Measurements from ENCODE around the gene PDP2. TPM values are rescaled to one million over a fixed set of nuclear protein-coding genes. Genes with fewer than 3 reads are reported as not detected.

Gene PDP2, protein sequence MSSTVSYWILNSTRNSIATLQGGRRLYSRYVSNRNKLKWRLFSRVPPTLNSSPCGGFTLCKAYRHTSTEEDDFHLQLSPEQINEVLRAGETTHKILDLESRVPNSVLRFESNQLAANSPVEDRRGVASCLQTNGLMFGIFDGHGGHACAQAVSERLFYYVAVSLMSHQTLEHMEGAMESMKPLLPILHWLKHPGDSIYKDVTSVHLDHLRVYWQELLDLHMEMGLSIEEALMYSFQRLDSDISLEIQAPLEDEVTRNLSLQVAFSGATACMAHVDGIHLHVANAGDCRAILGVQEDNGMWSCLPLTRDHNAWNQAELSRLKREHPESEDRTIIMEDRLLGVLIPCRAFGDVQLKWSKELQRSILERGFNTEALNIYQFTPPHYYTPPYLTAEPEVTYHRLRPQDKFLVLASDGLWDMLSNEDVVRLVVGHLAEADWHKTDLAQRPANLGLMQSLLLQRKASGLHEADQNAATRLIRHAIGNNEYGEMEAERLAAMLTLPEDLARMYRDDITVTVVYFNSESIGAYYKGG
- total RNA-seq, result 10 to 100 TPM in 2 of 4 donors, 1 to 10 TPM in 2; 4.9 to 36.2 (median 11.5) TPM

DNA sequence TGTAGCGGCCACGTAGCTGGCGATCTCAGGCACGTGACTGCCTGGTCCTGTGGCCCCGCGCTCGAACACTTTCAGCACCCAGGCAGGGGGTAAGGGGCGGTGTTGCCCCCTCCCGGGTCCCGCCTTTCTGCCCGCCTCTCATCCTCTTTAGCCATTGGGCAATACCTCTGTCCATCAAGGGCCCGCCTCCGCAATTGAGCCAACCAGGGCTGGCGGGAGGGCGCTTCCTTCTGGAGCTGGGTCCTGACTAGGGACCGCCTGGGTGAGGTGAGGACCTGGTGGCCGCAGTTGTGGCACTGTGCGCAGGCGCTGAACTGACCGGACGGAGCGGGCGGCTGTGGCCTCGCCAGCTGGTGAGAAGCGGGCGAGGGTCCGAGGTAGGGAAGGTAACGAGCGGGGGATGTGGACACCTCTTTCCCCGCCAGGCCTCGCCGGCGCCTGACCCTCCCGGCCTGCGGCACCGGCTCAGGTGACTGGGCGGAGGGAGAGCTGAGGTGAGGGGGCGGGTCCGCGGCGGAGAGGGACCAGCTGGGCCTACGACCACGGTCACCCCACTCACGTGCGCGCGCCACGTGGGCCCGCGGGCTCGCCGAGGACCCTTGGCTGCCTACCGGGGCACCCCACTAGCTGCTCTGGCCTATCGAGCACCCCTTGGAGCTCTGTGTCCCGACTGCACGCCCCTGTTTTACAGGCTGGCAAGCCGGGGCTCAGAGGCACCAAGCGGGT, at the start of gene PDP2:
Gene PDP2 (plus strand): TSS at position 228 of the 726 bp plus-strand sequence. CDS start 3,770 bp downstream, outside the sequence.
- TF ChIP-seq EP300 (IDR thresholded peaks at IDR 0.05; ENCODE audit: low read depth) (no peak), POLR2AphosphoS5 (IDR thresholded peaks at IDR 0.05) (peak; percentile 64 to 77 (median 77)), POLR2A (IDR thresholded peaks at IDR 0.05) (peak; percentile 71)
- TF ChIP-seq, protein P1, sequence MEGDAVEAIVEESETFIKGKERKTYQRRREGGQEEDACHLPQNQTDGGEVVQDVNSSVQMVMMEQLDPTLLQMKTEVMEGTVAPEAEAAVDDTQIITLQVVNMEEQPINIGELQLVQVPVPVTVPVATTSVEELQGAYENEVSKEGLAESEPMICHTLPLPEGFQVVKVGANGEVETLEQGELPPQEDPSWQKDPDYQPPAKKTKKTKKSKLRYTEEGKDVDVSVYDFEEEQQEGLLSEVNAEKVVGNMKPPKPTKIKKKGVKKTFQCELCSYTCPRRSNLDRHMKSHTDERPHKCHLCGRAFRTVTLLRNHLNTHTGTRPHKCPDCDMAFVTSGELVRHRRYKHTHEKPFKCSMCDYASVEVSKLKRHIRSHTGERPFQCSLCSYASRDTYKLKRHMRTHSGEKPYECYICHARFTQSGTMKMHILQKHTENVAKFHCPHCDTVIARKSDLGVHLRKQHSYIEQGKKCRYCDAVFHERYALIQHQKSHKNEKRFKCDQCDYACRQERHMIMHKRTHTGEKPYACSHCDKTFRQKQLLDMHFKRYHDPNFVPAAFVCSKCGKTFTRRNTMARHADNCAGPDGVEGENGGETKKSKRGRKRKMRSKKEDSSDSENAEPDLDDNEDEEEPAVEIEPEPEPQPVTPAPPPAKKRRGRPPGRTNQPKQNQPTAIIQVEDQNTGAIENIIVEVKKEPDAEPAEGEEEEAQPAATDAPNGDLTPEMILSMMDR (IDR thresholded peaks at IDR 0.05), result no peak
- DNase-seq, result peak; percentile 96
- H3K27me3 ChIP-seq, result no peaks in the 10 kb centered on the region
- in situ Hi-C loops (cut with MboI; ENCODE audit: low pct_ligation_motif_present in 1 of 4, low pct_unique_long_range_greater_than_20kb in 1 of 4, low sequenced_read_pairs in 3 of 4), result no loop called here
- H3K9me3 ChIP-seq, result no peaks in the 10 kb centered on the region
- WGBS, 2 donors (ENCODE audit: low coverage in 1 of 2), result 1% methylated on average over 23 of the region's 58 CpGs; no CpG with 5 or more reads in 1 of the 2 donors
- peak within 1 kb of the TSS; percentile 63 to 79 (median 70) for H3K27ac ChIP-seq
- H3K4me3 ChIP-seq, result peak within 1 kb of the TSS; percentile 48 to 70 (median 66)
- intact Hi-C loops (cut with DNase I; ENCODE audit: low total_unique reads), result no loop called here
- H3K4me1 ChIP-seq, result peaks cover 8 to 25% (median 9%) of the 10 kb centered on the region in 4 donors
- H3K36me3 ChIP-seq, result peaks cover 0 to 5% (median 0%) of the 10 kb centered on the region in 4 donors

DNA sequence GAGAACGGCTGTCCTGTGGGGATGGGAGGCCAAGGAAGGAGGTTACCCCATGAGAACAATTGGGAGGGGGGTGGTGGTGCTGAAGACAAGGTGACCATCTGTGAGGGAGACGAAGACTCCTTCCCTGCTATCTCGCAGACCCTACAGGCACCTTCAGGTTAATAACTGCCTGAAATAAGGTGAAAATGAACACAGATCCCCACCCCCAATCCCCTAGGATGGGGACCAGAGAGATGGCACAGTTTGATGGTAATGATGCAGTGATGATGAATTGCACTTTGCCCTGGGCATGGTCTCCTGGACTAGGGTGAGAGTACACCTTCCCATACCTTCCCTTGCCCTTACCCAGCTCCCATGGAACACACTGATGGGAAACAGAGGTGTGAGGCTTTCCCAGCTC, 48.1 kb upstream of the PDP2 start:
- peak; percentile 26 for DNase-seq
- no peaks in the 10 kb centered on the region for H3K9me3 ChIP-seq
- WGBS, 2 donors (ENCODE audit: low coverage in 1 of 2), result 83 to 86% methylated on average over 3 of the region's 3 CpGs
- H3K27me3 ChIP-seq, result no peaks in the 10 kb centered on the region
- peaks cover 6 to 18% (median 12%) of the 10 kb centered on the region in 4 donors for H3K4me1 ChIP-seq
- in situ Hi-C loops (cut with MboI; ENCODE audit: low pct_ligation_motif_present in 1 of 4, low pct_unique_long_range_greater_than_20kb in 1 of 4, low sequenced_read_pairs in 3 of 4), result no loop called here
- no peak for TF ChIP-seq EP300 (IDR thresholded peaks at IDR 0.05; ENCODE audit: low read depth)
- TF ChIP-seq, protein P1 (IDR thresholded peaks at IDR 0.05), result no peak
- H3K27ac ChIP-seq, result no peak overlapping the region
- no peak overlapping the region for H3K4me3 ChIP-seq
- peaks cover 0 to 1% (median 0%) of the 10 kb centered on the region in 4 donors for H3K36me3 ChIP-seq
- intact Hi-C loops (cut with DNase I; ENCODE audit: low total_unique reads), result no loop called here

DNA sequence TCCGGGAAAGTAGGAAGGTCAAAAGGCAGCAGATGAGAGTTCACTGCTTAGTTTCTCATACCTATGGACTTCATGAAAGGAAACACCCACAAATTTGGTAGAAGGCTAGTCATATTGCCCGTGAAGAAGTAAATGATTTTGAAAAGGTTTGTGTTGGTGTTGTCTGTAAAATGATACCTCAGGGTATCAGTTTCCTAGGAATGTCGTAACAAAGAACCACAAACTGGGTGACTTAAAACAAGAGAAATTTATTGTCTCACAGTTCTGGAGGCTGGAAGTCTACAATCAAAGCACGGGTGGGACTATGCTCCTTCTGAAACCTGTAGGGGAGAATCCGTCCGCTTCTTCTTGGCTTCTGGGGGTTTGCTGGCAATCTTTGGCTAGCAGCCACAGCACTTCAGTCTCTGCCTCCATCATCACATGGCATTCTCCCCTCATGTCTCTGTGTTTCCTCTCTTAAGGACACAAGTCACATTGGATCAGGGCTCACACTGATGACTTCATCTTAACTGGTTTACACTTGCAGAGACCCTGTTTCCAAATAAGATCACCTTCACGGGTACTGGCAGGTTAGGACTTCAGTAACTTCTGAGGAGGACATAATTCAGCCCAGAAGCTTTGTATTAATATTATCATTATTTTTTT, 47.5 kb upstream of the PDP2 start:
- no peak for DNase-seq
- TF ChIP-seq, protein P1 (IDR thresholded peaks at IDR 0.05), result no peak
- TF ChIP-seq EP300 (IDR thresholded peaks at IDR 0.05; ENCODE audit: low read depth) (no peak), POLR2AphosphoS5 (IDR thresholded peaks at IDR 0.05) (no peak), POLR2A (IDR thresholded peaks at IDR 0.05) (no peak)
- in situ Hi-C loops (cut with MboI; ENCODE audit: low pct_ligation_motif_present in 1 of 4, low pct_unique_long_range_greater_than_20kb in 1 of 4, low sequenced_read_pairs in 3 of 4) (no loop called here), intact Hi-C loops (cut with DNase I; ENCODE audit: low total_unique reads) (no loop called here)
- H3K27ac ChIP-seq, result no peak overlapping the region
- no peak overlapping the region for H3K4me3 ChIP-seq
- H3K4me1 ChIP-seq, result peaks cover 6 to 18% (median 12%) of the 10 kb centered on the region in 4 donors
- no peaks in the 10 kb centered on the region for H3K27me3 ChIP-seq
- no peaks in the 10 kb centered on the region for H3K36me3 ChIP-seq
- H3K9me3 ChIP-seq, result no peaks in the 10 kb centered on the region
- WGBS, 2 donors (ENCODE audit: low coverage in 1 of 2), result 68 to 72% methylated on average over 5 to 7 of the region's 7 CpGs

All from transverse colon (tissue), 4 donors.